Naive thymus-derived CD4-positive, alpha-beta T cell (primary cell): ENCODE results near the gene TNFRSF1B. TPM values are rescaled to one million over a fixed set of nuclear protein-coding genes. Genes with fewer than 3 reads are reported as not detected.

ENCODE experiments used
- ATAC-seq: fragments of 150-1000 bp; cut with Tn5 transposase; 2 replicates; pipeline ENCODE4 v1.10.0; 2021; ENCODE audit warnings: mild to moderate bottlenecking, moderate library complexity
- CTCF ChIA-PET: fragments of 350-600 bp; sonication (Branson Sonifier 250); formaldehyde crosslinking; loops from one replicate; lab custom pipeline; 2021; ENCODE audit warnings: antibody characterized with exemption; lab: Charles Lee
- POLR2A ChIA-PET: fragments of 350-600 bp; sonication (Branson Sonifier 250); formaldehyde crosslinking; loops from one replicate; lab custom pipeline; 2021; ENCODE audit warnings: antibody characterized with exemption, inconsistent platforms; lab: Charles Lee
- DNase-seq, 9 donors: peaks; one replicate each; pipeline versions ENCODE4 v3.0.0 to v3.0.0-alpha.2; 2020 to 2022; ENCODE audit warnings: mixed read lengths in 1 of 9
- H3K27ac ChIP-seq: one replicate; pipeline ENCODE4 v1.7.0; 2013; ENCODE audit warnings: mild to moderate bottlenecking, low read depth, low read length, moderate library complexity
- H3K27me3 ChIP-seq, 2 donors: one replicate each; pipeline ENCODE4 v1.7.0; 2013; ENCODE audit warnings: low read length in 2 of 2, mild to moderate bottlenecking in 2 of 2, moderate library complexity in 2 of 2; ENCODE audit not compliant: control insufficient read depth in 2 of 2, insufficient read depth in 2 of 2
- H3K36me3 ChIP-seq, 3 experiments: 1 replicate in 2 of 3; 2 replicates in 1 of 3; pipeline ENCODE4 v1.7.0; 2013; ENCODE audit warnings: low read length in 3 of 3, mild to moderate bottlenecking in 3 of 3, moderate library complexity in 1 of 3; ENCODE audit not compliant: insufficient read depth in 3 of 3, control insufficient read depth in 2 of 3
- H3K4me1 ChIP-seq, 2 donors: one replicate each; pipeline ENCODE4 v1.7.0; 2013; ENCODE audit warnings: low read length in 2 of 2, mild to moderate bottlenecking in 2 of 2, moderate library complexity in 1 of 2; ENCODE audit not compliant: control insufficient read depth in 2 of 2, insufficient read depth in 2 of 2
- H3K4me3 ChIP-seq: 2 replicates; pipeline ENCODE4 v1.7.0; 2013; ENCODE audit warnings: mild to moderate bottlenecking, low read length
- H3K9me3 ChIP-seq, 3 experiments: 1 replicate in 2 of 3; 2 replicates in 1 of 3; pipeline ENCODE4 v1.7.0; 2013; ENCODE audit warnings: low read length in 3 of 3; ENCODE audit not compliant: control insufficient read depth in 2 of 3
- H3K27ac Mint-ChIP-seq, 9 donors: one replicate each; pipeline ENCODE4 v1.8.0; 2020 to 2022; ENCODE audit warnings: mixed read lengths in 9 of 9, mild to moderate bottlenecking in 8 of 9, moderate library complexity in 5 of 9, inconsistent platforms in 2 of 9
- H3K27me3 Mint-ChIP-seq, 5 donors: one replicate each; pipeline ENCODE4 v1.8.0; 2021 to 2022; ENCODE audit warnings: mixed read lengths in 5 of 5, mild to moderate bottlenecking in 1 of 5
- H3K36me3 Mint-ChIP-seq, 5 donors: one replicate each; pipeline ENCODE4 v1.8.0; 2020 to 2022; ENCODE audit warnings: mixed read lengths in 5 of 5, mild to moderate bottlenecking in 3 of 5, inconsistent platforms in 1 of 5
- H3K4me1 Mint-ChIP-seq, 7 donors: one replicate each; pipeline ENCODE4 v1.8.0; 2020 to 2022; ENCODE audit warnings: mixed read lengths in 7 of 7, mild to moderate bottlenecking in 3 of 7, inconsistent platforms in 1 of 7
- H3K4me3 Mint-ChIP-seq, 10 donors: one replicate each; pipeline ENCODE4 v1.8.0; 2020 to 2022; ENCODE audit warnings: mild to moderate bottlenecking in 10 of 10, mixed read lengths in 10 of 10, moderate library complexity in 6 of 10, inconsistent platforms in 2 of 10
- H3K9me3 Mint-ChIP-seq, 11 donors: one replicate each; pipeline ENCODE4 v1.8.0; 2020 to 2022; ENCODE audit warnings: mixed read lengths in 11 of 11, mild to moderate bottlenecking in 4 of 11, inconsistent platforms in 1 of 11, moderate library complexity in 1 of 11
- intact Hi-C, 2 donors: fragments of 100-400 bp; cut with micrococcal nuclease; formaldehyde crosslinking; loops; one replicate each; pipeline ENCODE4 v1.15.1; 2023
- polyA plus RNA-seq, 2 donors: library from polyadenylated mRNA; unstranded; fragments of 300-500 nt; fragmentation: Illumina TruSeq; gene quantifications; one replicate each; pipeline ENCODE4 v1.2.3, GENCODE V29; 2021
- total RNA-seq, 6 experiments: library from RNA in 5 of 6; stranded (reverse) in 5 of 6; gene quantifications; 1 replicate in 5 of 6; 2 replicates in 1 of 6; pipeline ENCODE4 v1.2.3 and lab custom pipeline; 2021 to 2026

Gene TNFRSF1B
- total and polyA plus RNA-seq, 7 experiments from 2014 or later, result 30.1 to 278 (median 48.2) TPM

- intact Hi-C loops, result loop anchor here in 1 of 2 donors (1.0 kb wide), 1 partner anchor 13 kb away; no protein-coding TSS in a partner anchor
- Mint-ChIP-seq H3K4me3 (no peak overlapping the region), H3K27me3 (no peaks in the 10 kb centered on the region), H3K4me1 (peaks cover 0 to 13% (median 6%) of the 10 kb centered on the region in 7 donors), H3K9me3 (no peaks in the 10 kb centered on the region), H3K27ac (no peak overlapping the region), H3K36me3 (peaks cover 11 to 42% (median 20%) of the 10 kb centered on the region in 5 donors)
- Histone ChIP-seq H3K4me3 (no peak overlapping the region), H3K4me1 (no peaks in the 10 kb centered on the region), H3K27ac (no peak overlapping the region), H3K9me3 (no peaks in the 10 kb centered on the region), H3K27me3 (no peaks in the 10 kb centered on the region), H3K36me3 (peaks cover 23 to 72% (median 31%) of the 10 kb centered on the region in 3 experiments)
- CTCF ChIA-PET, result interaction anchor here (0.6 to 2.7 kb wide), 5 partner anchors 34 to 457 kb away, joined by 3 to 14 read pairs (median 7); no protein-coding TSS in a partner anchor
- ATAC-seq (no peak), DNase-seq (no peak)
- POLR2A ChIA-PET, result no interaction called here
These were observed 77.8 kb downstream of the TNFRSF1B start for GRCh38 chr1:12244585-12244984.

- Histone ChIP-seq H3K36me3 (peaks cover 26 to 77% (median 35%) of the 10 kb centered on the region in 3 experiments), H3K4me1 (no peaks in the 10 kb centered on the region), H3K9me3 (no peaks in the 10 kb centered on the region), H3K4me3 (no peak overlapping the region), H3K27me3 (no peaks in the 10 kb centered on the region), H3K27ac (no peak overlapping the region)
- POLR2A ChIA-PET, result no interaction called here
- peaks cover 11 to 48% (median 22%) of the 10 kb centered on the region in 5 donors for H3K36me3 Mint-ChIP-seq
- CTCF ChIA-PET, result interaction anchor here (1.0 to 2.7 kb wide), 3 partner anchors 35 to 120 kb away, joined by 3 to 14 read pairs (median 9); no protein-coding TSS in a partner anchor
- H3K27me3 Mint-ChIP-seq, result no peaks in the 10 kb centered on the region
- no peak overlapping the region for H3K27ac Mint-ChIP-seq
- H3K4me3 Mint-ChIP-seq, result no peak overlapping the region
- intact Hi-C loops, result no loop called here
- peaks cover 0 to 8% (median 3%) of the 10 kb centered on the region in 7 donors for H3K4me1 Mint-ChIP-seq
- H3K9me3 Mint-ChIP-seq, result no peaks in the 10 kb centered on the region
- DNase-seq (no peak), ATAC-seq (no peak)
These were observed 78.3 kb downstream of the TNFRSF1B start for GRCh38 chr1:12245116-12245515.

- Mint-ChIP-seq H3K4me1 (peaks cover 0 to 8% (median 3%) of the 10 kb centered on the region in 7 donors), H3K36me3 (peaks cover 11 to 52% (median 26%) of the 10 kb centered on the region in 5 donors), H3K4me3 (no peak overlapping the region), H3K9me3 (no peaks in the 10 kb centered on the region), H3K27ac (peak overlapping the region in 1 of 9 donors; percentile 72), H3K27me3 (no peaks in the 10 kb centered on the region)
- Histone ChIP-seq H3K27ac (no peak overlapping the region), H3K4me3 (no peak overlapping the region), H3K9me3 (no peaks in the 10 kb centered on the region), H3K27me3 (no peaks in the 10 kb centered on the region), H3K36me3 (peaks cover 26 to 83% (median 35%) of the 10 kb centered on the region in 3 experiments), H3K4me1 (no peaks in the 10 kb centered on the region)
- DNase-seq (no peak), ATAC-seq (no peak)
- intact Hi-C loops, result no loop called here
- ChIA-PET POLR2A (no interaction called here), CTCF (interaction anchor here (1.9 kb wide), 1 partner anchor 36 kb away, joined by 9 read pairs; no protein-coding TSS in a partner anchor)
These were observed 78.9 kb downstream of the TNFRSF1B start for GRCh38 chr1:12245733-12246132.

GRCh38 chr1:12246584-12246983, 79.8 kb downstream of the TNFRSF1B start:
- Histone ChIP-seq H3K4me3 (no peak overlapping the region), H3K36me3 (peaks cover 26 to 83% (median 35%) of the 10 kb centered on the region in 3 experiments), H3K27ac (no peak overlapping the region), H3K27me3 (no peaks in the 10 kb centered on the region), H3K4me1 (no peaks in the 10 kb centered on the region), H3K9me3 (no peaks in the 10 kb centered on the region)
- POLR2A ChIA-PET, result no interaction called here
- CTCF ChIA-PET, result no interaction called here
- Mint-ChIP-seq H3K27ac (no peak overlapping the region), H3K4me3 (no peak overlapping the region), H3K9me3 (no peaks in the 10 kb centered on the region), H3K4me1 (peaks cover 0 to 3% (median 0%) of the 10 kb centered on the region in 7 donors), H3K36me3 (peaks cover 11 to 57% (median 32%) of the 10 kb centered on the region in 5 donors), H3K27me3 (no peaks in the 10 kb centered on the region)
- DNase-seq (no peak), ATAC-seq (no peak)
- intact Hi-C loops, result no loop called here

GRCh38 chr1:12249181-12249580, 82.4 kb downstream of the TNFRSF1B start:
- H3K36me3 ChIP-seq, result peaks cover 20 to 78% (median 49%) of the 10 kb centered on the region in 3 experiments
- H3K4me1 Mint-ChIP-seq, result peaks cover 0 to 2% (median 0%) of the 10 kb centered on the region in 7 donors
- H3K36me3 Mint-ChIP-seq, result peaks cover 14 to 65% (median 33%) of the 10 kb centered on the region in 5 donors
- H3K9me3 ChIP-seq, result no peaks in the 10 kb centered on the region
- ChIA-PET POLR2A (no interaction called here), CTCF (no interaction called here)
- H3K4me1 ChIP-seq, result no peaks in the 10 kb centered on the region
- no peak overlapping the region for H3K27ac Mint-ChIP-seq
- H3K27ac ChIP-seq, result no peak overlapping the region
- no peak overlapping the region for H3K4me3 ChIP-seq
- intact Hi-C loops, result no loop called here
- ATAC-seq, result no peak
- DNase-seq, result no peak
- H3K9me3 Mint-ChIP-seq, result no peaks in the 10 kb centered on the region
- no peak overlapping the region for H3K4me3 Mint-ChIP-seq
- no peaks in the 10 kb centered on the region for H3K27me3 Mint-ChIP-seq
- H3K27me3 ChIP-seq, result no peaks in the 10 kb centered on the region

- ChIA-PET POLR2A (no interaction called here), CTCF (no interaction called here)
- Mint-ChIP-seq H3K27ac (no peak overlapping the region), H3K9me3 (no peaks in the 10 kb centered on the region), H3K36me3 (peaks cover 13 to 59% (median 31%) of the 10 kb centered on the region in 5 donors), H3K27me3 (no peaks in the 10 kb centered on the region), H3K4me1 (peaks cover 0 to 2% (median 0%) of the 10 kb centered on the region in 7 donors), H3K4me3 (no peak overlapping the region)
- H3K4me3 ChIP-seq, result no peak overlapping the region
- intact Hi-C loops, result no loop called here
- H3K9me3 ChIP-seq, result no peaks in the 10 kb centered on the region
- DNase-seq (no peak), ATAC-seq (no peak)
- H3K4me1 ChIP-seq, result no peaks in the 10 kb centered on the region
- H3K27ac ChIP-seq, result no peak overlapping the region
- peaks cover 15 to 74% (median 44%) of the 10 kb centered on the region in 3 experiments for H3K36me3 ChIP-seq
- no peaks in the 10 kb centered on the region for H3K27me3 ChIP-seq
These were observed 83.0 kb downstream of the TNFRSF1B start for GRCh38 chr1:12249748-12250147.

- H3K27ac Mint-ChIP-seq, result peak overlapping the region in 1 of 9 donors; percentile 67
- CTCF ChIA-PET, result no interaction called here
These were observed 84.7 kb downstream of the TNFRSF1B start for GRCh38 chr1:12251442-12251841.

More at GRCh38 chr1:12251442-12251841, 84.7 kb downstream of the TNFRSF1B start:
- peaks cover 0 to 2% (median 0%) of the 10 kb centered on the region in 7 donors for H3K4me1 Mint-ChIP-seq
- H3K27ac ChIP-seq, result no peak overlapping the region
- ATAC-seq (no peak), DNase-seq (no peak)
- H3K4me1 ChIP-seq, result no peaks in the 10 kb centered on the region
- H3K27me3 ChIP-seq, result no peaks in the 10 kb centered on the region
- no peaks in the 10 kb centered on the region for H3K27me3 Mint-ChIP-seq
- no peak overlapping the region for H3K4me3 ChIP-seq
- no peaks in the 10 kb centered on the region for H3K9me3 Mint-ChIP-seq
- POLR2A ChIA-PET, result interaction anchor here (0.7 to 1.1 kb wide), 2 partner anchors 373 to 441 kb away, joined by 4 to 5 read pairs; no protein-coding TSS in a partner anchor
- H3K4me3 Mint-ChIP-seq, result no peak overlapping the region
- intact Hi-C loops, result no loop called here
- peaks cover 17 to 62% (median 36%) of the 10 kb centered on the region in 3 experiments for H3K36me3 ChIP-seq
- no peaks in the 10 kb centered on the region for H3K9me3 ChIP-seq
- H3K36me3 Mint-ChIP-seq, result peaks cover 7 to 56% (median 23%) of the 10 kb centered on the region in 5 donors
